Chondrocyte (in vitro differentiated cells): Measurements from ENCODE around the gene RECQL5. TPM values are rescaled to one million over a fixed set of nuclear protein-coding genes. Genes with fewer than 3 reads are reported as not detected.
"Not testable (repeated sequence)": the region's sequence is repeated elsewhere in the genome, so short reads cannot be mapped to it uniquely, and the experiment has no call there.

ENCODE experiments used
- DNase-seq: peaks from one replicate; pipeline ENCODE4 v3.0.0; 2021; ENCODE audit warnings: mixed read lengths, low spot score
- H3K27ac Mint-ChIP-seq: one replicate; pipeline ENCODE4 v1.8.0; 2021; ENCODE audit warnings: mild to moderate bottlenecking, moderate library complexity, mixed read lengths; ENCODE audit not compliant: unreplicated experiment
- H3K27me3 Mint-ChIP-seq: 2 replicates; pipeline ENCODE4 v1.8.0; 2021; ENCODE audit warnings: low read depth, mixed read lengths
- H3K36me3 Mint-ChIP-seq: 2 replicates; pipeline ENCODE4 v1.8.0; 2021; ENCODE audit warnings: low read depth, mixed read lengths
- H3K4me1 Mint-ChIP-seq: 2 replicates; pipeline ENCODE4 v1.8.0; 2021; ENCODE audit warnings: low read depth, mild to moderate bottlenecking, mixed read lengths
- H3K4me3 Mint-ChIP-seq: one replicate; pipeline ENCODE4 v1.8.0; 2021; ENCODE audit warnings: mild to moderate bottlenecking, moderate library complexity, mixed read lengths; ENCODE audit not compliant: unreplicated experiment
- H3K9me3 Mint-ChIP-seq: 2 replicates; pipeline ENCODE4 v1.8.0; 2021; ENCODE audit warnings: low read depth, mixed read lengths
- total RNA-seq: library from RNA; stranded (reverse); gene quantifications from 3 replicates; pipeline ENCODE4 v1.2.1, GENCODE V29; 2021
- TF ChIP-seq, protein P1 (sequence below): fragments of 200-600 bp; sonication (generic); IDR thresholded peaks from 2 replicates; pipeline ENCODE4 v1.5.0; 2021; ENCODE audit warnings: antibody characterized with exemption, mild to moderate bottlenecking, moderate library complexity

The RECQL5 gene
- total RNA-seq, 1 donor from 2014 or later, result 20.4 TPM

- H3K9me3 Mint-ChIP-seq, result peaks cover 9% of the 10 kb centered on the region
- H3K4me1 Mint-ChIP-seq, result no peaks in the 10 kb centered on the region
- H3K36me3 Mint-ChIP-seq, result peaks cover 2% of the 10 kb centered on the region
- H3K27ac Mint-ChIP-seq, result no peak overlapping the region
- H3K4me3 Mint-ChIP-seq, result no peak overlapping the region
- TF ChIP-seq, protein P1, sequence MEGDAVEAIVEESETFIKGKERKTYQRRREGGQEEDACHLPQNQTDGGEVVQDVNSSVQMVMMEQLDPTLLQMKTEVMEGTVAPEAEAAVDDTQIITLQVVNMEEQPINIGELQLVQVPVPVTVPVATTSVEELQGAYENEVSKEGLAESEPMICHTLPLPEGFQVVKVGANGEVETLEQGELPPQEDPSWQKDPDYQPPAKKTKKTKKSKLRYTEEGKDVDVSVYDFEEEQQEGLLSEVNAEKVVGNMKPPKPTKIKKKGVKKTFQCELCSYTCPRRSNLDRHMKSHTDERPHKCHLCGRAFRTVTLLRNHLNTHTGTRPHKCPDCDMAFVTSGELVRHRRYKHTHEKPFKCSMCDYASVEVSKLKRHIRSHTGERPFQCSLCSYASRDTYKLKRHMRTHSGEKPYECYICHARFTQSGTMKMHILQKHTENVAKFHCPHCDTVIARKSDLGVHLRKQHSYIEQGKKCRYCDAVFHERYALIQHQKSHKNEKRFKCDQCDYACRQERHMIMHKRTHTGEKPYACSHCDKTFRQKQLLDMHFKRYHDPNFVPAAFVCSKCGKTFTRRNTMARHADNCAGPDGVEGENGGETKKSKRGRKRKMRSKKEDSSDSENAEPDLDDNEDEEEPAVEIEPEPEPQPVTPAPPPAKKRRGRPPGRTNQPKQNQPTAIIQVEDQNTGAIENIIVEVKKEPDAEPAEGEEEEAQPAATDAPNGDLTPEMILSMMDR, result no peak
- DNase-seq, result no peak
- H3K27me3 Mint-ChIP-seq, result peaks cover 2% of the 10 kb centered on the region
Measured at GRCh38 chr17:75584849-75585175, 82.1 kb downstream of the RECQL5 start.

GRCh38 chr17:75583197-75583596, 83.8 kb downstream of the RECQL5 start:
- not testable (repeated sequence) for H3K9me3 Mint-ChIP-seq, H3K4me1 Mint-ChIP-seq, H3K4me3 Mint-ChIP-seq, H3K36me3 Mint-ChIP-seq, DNase-seq, H3K27ac Mint-ChIP-seq, H3K27me3 Mint-ChIP-seq

GRCh38 chr17:75581121-75581725, 85.7 kb downstream of the RECQL5 start:
- H3K4me3 Mint-ChIP-seq, H3K36me3 Mint-ChIP-seq, H3K9me3 Mint-ChIP-seq, H3K27ac Mint-ChIP-seq, H3K27me3 Mint-ChIP-seq, DNase-seq, H3K4me1 Mint-ChIP-seq: not testable (repeated sequence)

Other genes with a start within 250 kb of the RECQL5 start
- gene TMEM94, start 210.5 kb downstream of the RECQL5 start, total RNA-seq, result 45.6 to 52.3 TPM (median 49.5 TPM) in 3 replicates
- gene CASKIN2, start 151.6 kb downstream of the RECQL5 start, total RNA-seq, result 27.1 to 30.4 TPM (median 30.3 TPM) in 3 replicates
- gene TSEN54, start 150.6 kb downstream of the RECQL5 start, total RNA-seq, result 11.0 to 14.6 TPM (median 12.2 TPM) in 3 replicates
- gene LLGL2, start 141.5 kb downstream of the RECQL5 start, total RNA-seq, result 1.4 to 1.8 TPM (median 1.5 TPM) in 3 replicates
- gene MYO15B, start 79.4 kb downstream of the RECQL5 start, total RNA-seq, result 15.9 to 20.9 TPM (median 16.0 TPM) in 3 replicates
- 0.23 to 0.29 TPM in 2 of 3 replicates, not detected in the other for gene SMIM5, start 33.7 kb downstream of the RECQL5 start, total RNA-seq
- 59.9 to 91.8 TPM (median 67.5 TPM) in 3 replicates for gene SAP30BP, start 184 bp upstream of the RECQL5 start, total RNA-seq
- 5.2 to 52.3 TPM (median 5.6 TPM) in 3 replicates for gene ITGB4, start 54.3 kb upstream of the RECQL5 start, total RNA-seq
- 27.8 to 34.7 TPM (median 30.0 TPM) in 3 replicates for gene GALK1, start 98.0 kb upstream of the RECQL5 start, total RNA-seq
- gene UNK, start 117.7 kb upstream of the RECQL5 start, total RNA-seq, result 20.9 to 35.8 TPM (median 21.0 TPM) in 3 replicates
- gene UNC13D, start 177.2 kb upstream of the RECQL5 start, total RNA-seq, result 1.1 to 3.1 TPM (median 1.5 TPM) in 3 replicates
- gene WBP2, start 188.2 kb upstream of the RECQL5 start, total RNA-seq, result 45.0 to 62.5 TPM (median 56.5 TPM) in 3 replicates
- 33.9 to 50.6 TPM (median 46.3 TPM) in 3 replicates for gene TRIM47, start 211.4 kb upstream of the RECQL5 start, total RNA-seq
- 25.2 to 27.1 TPM (median 27.0 TPM) in 3 replicates for gene TRIM65, start 229.8 kb upstream of the RECQL5 start, total RNA-seq
- gene MRPL38, start 237.7 kb upstream of the RECQL5 start, total RNA-seq, result 47.4 to 53.3 TPM (median 49.8 TPM) in 3 replicates